HG03571 (cell line): ENCODE data around the gene ELMO1.
"Not testable (repeated sequence)": the region's sequence is repeated elsewhere in the genome, so short reads cannot be mapped to it uniquely, and the experiment has no call there.

Experiments used
- ATAC-seq: cut with Tn5 transposase; IDR thresholded peaks from one replicate; pipeline ENCODE4 v1.9.1; 2021; ENCODE audit not compliant: unreplicated experiment

The ELMO1 gene

GRCh38 chr7:36999626-37000485 is 448.8 kb downstream of the ELMO1 start:
- no peak for ATAC-seq

GRCh38 chr7:36995776-36996175 is 452.9 kb downstream of the ELMO1 start:
- no peak for ATAC-seq

GRCh38 chr7:36994456-36995112 is 454.1 kb downstream of the ELMO1 start:
- no peak for ATAC-seq

- ATAC-seq, result no peak
These were observed 461.5 kb downstream of the ELMO1 start for GRCh38 chr7:36986948-36987724.

- ATAC-seq, result no peak
These were observed 462.1 kb downstream of the ELMO1 start for GRCh38 chr7:36986511-36986933.

GRCh38 chr7:36985866-36986400 is 462.7 kb downstream of the ELMO1 start:
- ATAC-seq, result no peak

- ATAC-seq, result no peak
These were observed 463.3 kb downstream of the ELMO1 start for GRCh38 chr7:36985316-36985715.

- ATAC-seq, result no peak
These were observed 463.9 kb downstream of the ELMO1 start for GRCh38 chr7:36984710-36985312.

GRCh38 chr7:36984041-36984521 is 464.6 kb downstream of the ELMO1 start:
- ATAC-seq, result no peak

- ATAC-seq, result no peak
These were observed 465.9 kb downstream of the ELMO1 start for GRCh38 chr7:36982766-36983165.

GRCh38 chr7:36979810-36980248 is 468.8 kb downstream of the ELMO1 start:
- no peak for ATAC-seq

GRCh38 chr7:36978461-36978860 is 470.2 kb downstream of the ELMO1 start:
- no peak for ATAC-seq

GRCh38 chr7:36977878-36978277 is 470.8 kb downstream of the ELMO1 start:
- ATAC-seq, result no peak

GRCh38 chr7:36973534-36973933 is 475.1 kb downstream of the ELMO1 start:
- not testable (repeated sequence) for ATAC-seq

- ATAC-seq, result no peak
These were observed 476.5 kb downstream of the ELMO1 start for GRCh38 chr7:36972140-36972518.

GRCh38 chr7:36971515-36972139 is 477.0 kb downstream of the ELMO1 start:
- no peak for ATAC-seq

GRCh38 chr7:36970551-36971514 is 477.8 kb downstream of the ELMO1 start:
- no peak for ATAC-seq

- ATAC-seq, result no peak
These were observed 479.3 kb downstream of the ELMO1 start for GRCh38 chr7:36969376-36969775.

- ATAC-seq, result no peak
These were observed 481.3 kb downstream of the ELMO1 start for GRCh38 chr7:36967387-36967786.
